ENCODE measurements around the gene HPCAL1. TPM values are rescaled to one million over a fixed set of nuclear protein-coding genes. Genes with fewer than 3 reads are reported as not detected.

HPCAL1 gene
- total and polyA plus RNA-seq, 7 experiments from 2014 or later, result 44.9 to 137 (median 89.2) TPM

DNA sequence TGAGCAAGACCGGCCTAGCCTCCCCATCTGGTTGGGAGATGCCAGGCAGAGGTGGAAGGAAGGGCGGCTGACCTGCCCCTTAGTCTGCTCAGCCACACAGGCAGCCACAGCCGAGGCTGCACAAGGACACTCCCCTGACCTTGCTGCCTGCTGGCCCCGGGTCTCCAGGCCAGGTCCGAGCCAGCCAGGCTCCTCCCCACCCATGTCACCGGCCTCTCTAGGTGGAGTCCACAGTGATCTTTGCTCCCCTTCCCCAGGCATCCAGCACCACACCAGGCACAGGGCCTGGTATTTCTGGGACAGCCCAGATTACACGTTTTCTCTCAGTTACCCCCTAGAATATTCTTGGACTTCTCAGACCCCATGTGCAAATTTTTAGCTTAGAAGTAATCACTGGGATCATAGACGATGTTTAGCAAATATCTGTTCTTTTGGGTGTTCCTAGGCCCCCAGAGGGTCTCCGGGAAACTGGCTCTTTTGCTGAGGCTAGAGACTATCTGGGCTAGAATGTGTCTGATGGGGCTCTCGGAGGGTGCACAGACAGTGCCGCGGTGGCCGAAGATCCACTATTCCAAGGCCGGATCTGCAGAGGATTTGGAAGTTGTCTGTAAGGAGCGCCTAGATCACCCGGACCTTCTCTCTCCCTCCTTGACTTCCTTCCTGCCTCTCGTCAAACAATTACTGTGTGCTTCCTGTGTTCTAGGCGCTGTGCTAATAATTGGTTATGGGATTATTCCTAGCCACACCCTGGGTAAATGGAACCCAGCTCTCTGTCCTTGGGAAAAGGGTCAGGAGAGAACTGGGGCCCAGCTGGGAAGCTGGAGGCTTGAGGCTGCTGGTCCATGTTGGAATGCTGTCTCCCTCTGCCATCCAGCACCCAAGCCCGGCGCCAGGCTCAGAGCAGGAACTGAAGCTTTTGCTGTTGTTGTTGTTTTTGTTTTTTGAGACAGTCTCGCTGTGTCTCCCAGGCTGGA lies 98.6 kb downstream of the HPCAL1 start:
- H3K4me1 ChIP-seq (ENCODE audit: control insufficient read depth in 2 of 2, insufficient read depth in 2 of 2, low read length in 2 of 2), result peaks cover 12 to 35% of the 10 kb centered on the region in 2 donors
- ChIA-PET POLR2A (no interaction called here), CTCF (interaction anchor here (0.6 kb wide), 1 partner anchor 33 kb away, joined by 3 read pairs; no protein-coding TSS in a partner anchor)
- no peaks in the 10 kb centered on the region for H3K27me3 ChIP-seq (ENCODE audit: control insufficient read depth in 2 of 2, insufficient read depth in 2 of 2, low read length in 2 of 2)
- Mint-ChIP-seq H3K36me3 (peaks cover 0 to 28% (median 16%) of the 10 kb centered on the region in 5 donors), H3K4me1 (peaks cover 24 to 59% (median 53%) of the 10 kb centered on the region in 7 donors), H3K27ac (peak overlapping the region; percentile 23 to 99 (median 92)), H3K27me3 (peaks cover 0 to 2% (median 0%) of the 10 kb centered on the region in 5 donors), H3K9me3 (peaks cover 0 to 7% (median 0%) of the 10 kb centered on the region in 11 donors), H3K4me3 (peak overlapping the region in 9 of 10 donors; percentile 9 to 83 (median 70))
- intact Hi-C loops (cut with micrococcal nuclease), result no loop called here
- H3K27ac ChIP-seq (ENCODE audit: low read depth, low read length), result peak overlapping the region; percentile 52
- H3K36me3 ChIP-seq (ENCODE audit: control insufficient read depth in 2 of 3, insufficient read depth in 3 of 3, low read length in 3 of 3), result peaks cover 0 to 53% (median 0%) of the 10 kb centered on the region in 3 experiments
- no peak for DNase-seq
- H3K4me3 ChIP-seq (ENCODE audit: low read length), result no peak overlapping the region
- no peaks in the 10 kb centered on the region for H3K9me3 ChIP-seq (ENCODE audit: control insufficient read depth in 2 of 3, low read length in 3 of 3)
- peak; percentile 8 for ATAC-seq

DNA sequence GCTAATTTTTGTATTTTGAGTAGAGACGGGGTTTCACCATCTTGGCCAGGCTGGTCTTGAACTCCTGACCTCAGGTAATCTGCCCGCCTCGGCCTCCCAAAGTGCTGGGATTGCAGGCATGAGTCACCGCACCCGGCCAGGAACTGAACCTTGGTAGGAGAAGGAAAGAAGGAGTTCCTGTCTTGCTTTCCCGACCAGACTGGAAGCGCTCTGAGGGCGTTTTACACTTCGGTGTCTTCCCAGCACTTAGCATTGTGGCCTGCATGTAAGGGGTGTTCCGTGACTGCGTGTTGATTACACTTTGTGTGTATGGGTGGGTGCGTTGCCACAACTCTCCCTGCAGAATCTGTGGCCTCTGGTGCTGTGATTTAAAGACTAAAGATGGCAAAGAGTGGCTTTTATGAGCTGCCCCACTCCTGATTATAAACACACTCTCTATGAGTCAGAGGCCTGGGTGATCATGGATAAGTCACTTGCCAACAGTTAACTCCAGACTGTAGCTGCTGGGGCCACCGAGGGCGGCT lies 99.4 kb downstream of the HPCAL1 start:
- Mint-ChIP-seq H3K4me3 (peak overlapping the region in 2 of 10 donors; percentile 40 to 75), H3K36me3 (peaks cover 0 to 28% (median 16%) of the 10 kb centered on the region in 5 donors), H3K27me3 (peaks cover 0 to 2% (median 0%) of the 10 kb centered on the region in 5 donors), H3K9me3 (peaks cover 0 to 7% (median 0%) of the 10 kb centered on the region in 11 donors), H3K4me1 (peaks cover 29 to 68% (median 62%) of the 10 kb centered on the region in 7 donors), H3K27ac (peak overlapping the region in 6 of 9 donors; percentile 59 to 97 (median 92))
- ATAC-seq (no peak), DNase-seq (no peak)
- Histone ChIP-seq H3K27me3 (ENCODE audit: control insufficient read depth in 2 of 2, insufficient read depth in 2 of 2, low read length in 2 of 2) (no peaks in the 10 kb centered on the region), H3K4me3 (ENCODE audit: low read length) (no peak overlapping the region), H3K36me3 (ENCODE audit: control insufficient read depth in 2 of 3, insufficient read depth in 3 of 3, low read length in 3 of 3) (peaks cover 0 to 45% (median 0%) of the 10 kb centered on the region in 3 experiments), H3K9me3 (ENCODE audit: control insufficient read depth in 2 of 3, low read length in 3 of 3) (no peaks in the 10 kb centered on the region), H3K27ac (ENCODE audit: low read depth, low read length) (no peak overlapping the region), H3K4me1 (ENCODE audit: control insufficient read depth in 2 of 2, insufficient read depth in 2 of 2, low read length in 2 of 2) (peaks cover 18 to 44% of the 10 kb centered on the region in 2 donors)
- ChIA-PET POLR2A (no interaction called here), CTCF (no interaction called here)
- intact Hi-C loops (cut with micrococcal nuclease), result no loop called here

DNA sequence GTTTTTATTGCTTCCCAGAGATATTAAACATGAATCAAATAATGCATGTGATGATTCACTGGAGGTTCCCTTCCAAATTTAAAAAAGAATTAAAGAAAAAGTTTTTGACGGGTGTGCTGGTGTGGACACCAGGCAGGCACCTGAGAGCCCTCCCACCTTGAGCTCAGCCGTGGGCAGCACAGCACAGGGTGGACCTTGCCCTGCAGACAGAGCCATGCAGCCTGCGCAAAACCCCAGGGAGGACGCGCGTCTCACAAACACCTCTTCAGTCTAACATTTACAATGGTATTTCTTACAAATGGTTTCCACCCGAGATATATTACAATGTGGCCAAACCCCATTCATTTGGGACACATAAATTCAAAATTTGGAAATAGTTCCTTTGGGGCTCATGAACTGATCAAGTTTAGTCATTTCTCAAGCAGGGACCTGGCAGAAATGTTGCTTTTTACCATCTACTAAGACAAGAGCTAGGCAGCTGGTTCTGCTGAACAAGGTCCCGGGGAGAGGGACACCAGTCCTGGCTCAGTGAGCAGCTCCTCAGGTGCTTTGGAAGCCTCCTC lies 100.0 kb downstream of the HPCAL1 start:
- H3K36me3 Mint-ChIP-seq, result peaks cover 0 to 28% (median 15%) of the 10 kb centered on the region in 5 donors
- Histone ChIP-seq H3K27ac (ENCODE audit: low read depth, low read length) (no peak overlapping the region), H3K4me3 (ENCODE audit: low read length) (no peak overlapping the region), H3K27me3 (ENCODE audit: control insufficient read depth in 2 of 2, insufficient read depth in 2 of 2, low read length in 2 of 2) (no peaks in the 10 kb centered on the region), H3K9me3 (ENCODE audit: control insufficient read depth in 2 of 3, low read length in 3 of 3) (no peaks in the 10 kb centered on the region), H3K36me3 (ENCODE audit: control insufficient read depth in 2 of 3, insufficient read depth in 3 of 3, low read length in 3 of 3) (peaks cover 0 to 38% (median 0%) of the 10 kb centered on the region in 3 experiments), H3K4me1 (ENCODE audit: control insufficient read depth in 2 of 2, insufficient read depth in 2 of 2, low read length in 2 of 2) (peaks cover 24 to 50% of the 10 kb centered on the region in 2 donors)
- ChIA-PET CTCF (interaction anchor here (0.9 to 7.5 kb wide), 2 partner anchors 96 to 132 kb away, joined by 3 to 93 read pairs; no protein-coding TSS in a partner anchor), POLR2A (interaction anchor here (0.9 kb wide), 1 partner anchor 71 kb away, joined by 4 read pairs; no protein-coding TSS in a partner anchor)
- H3K4me1 Mint-ChIP-seq, result peaks cover 35 to 72% (median 67%) of the 10 kb centered on the region in 7 donors
- peak overlapping the region in 2 of 10 donors; percentile 11 to 40 for H3K4me3 Mint-ChIP-seq
- H3K27ac Mint-ChIP-seq, result peak overlapping the region in 6 of 9 donors; percentile 43 to 97 (median 74)
- intact Hi-C loops (cut with micrococcal nuclease), result no loop called here
- peaks cover 0 to 2% (median 0%) of the 10 kb centered on the region in 5 donors for H3K27me3 Mint-ChIP-seq
- DNase-seq (no peak), ATAC-seq (no peak)
- peaks cover 0 to 7% (median 0%) of the 10 kb centered on the region in 11 donors for H3K9me3 Mint-ChIP-seq

DNA sequence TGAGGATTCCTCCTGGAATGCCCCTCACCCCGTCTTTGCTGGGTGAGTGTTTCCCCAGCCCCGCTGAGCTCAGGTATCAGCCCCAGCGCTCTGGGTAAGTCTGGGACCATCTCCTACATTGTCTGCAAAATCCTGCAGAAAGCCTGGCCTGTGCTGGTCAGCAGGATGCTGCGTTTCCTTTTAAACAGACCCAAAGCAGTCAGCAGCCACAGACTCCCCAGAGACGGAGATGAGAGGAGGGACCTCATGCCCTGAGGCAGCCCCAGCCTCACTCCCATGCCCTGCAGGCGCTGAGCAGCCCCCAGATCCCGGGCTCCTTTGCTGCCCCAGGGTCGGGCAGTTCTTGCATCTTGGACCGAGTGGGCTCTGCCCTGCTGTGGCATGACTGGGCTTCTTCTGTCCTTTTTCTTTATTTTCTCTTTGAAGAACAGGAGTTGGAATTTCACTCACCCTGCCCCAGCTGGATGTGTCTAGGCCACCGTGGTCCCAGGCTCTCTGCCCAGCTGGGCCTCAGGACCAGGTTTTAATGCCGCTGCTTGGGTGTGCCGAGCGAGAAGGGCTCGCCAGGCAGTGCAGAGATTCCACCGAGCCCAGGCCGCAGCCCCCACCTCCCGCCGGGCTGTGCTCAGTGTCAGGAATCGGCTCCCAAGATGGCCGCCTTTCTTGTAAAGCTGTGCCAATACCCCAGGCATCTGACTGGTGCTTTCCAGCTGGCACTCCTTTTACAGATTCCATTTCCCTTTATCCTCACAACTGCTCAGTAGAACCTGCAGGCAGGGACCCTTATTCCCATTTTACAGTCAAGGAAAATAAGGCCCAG lies 101.8 kb downstream of the HPCAL1 start:
- POLR2A ChIA-PET, result interaction anchor here (1.1 kb wide), 1 partner anchor 75 kb away, joined by 3 read pairs; no protein-coding TSS in a partner anchor

DNA sequence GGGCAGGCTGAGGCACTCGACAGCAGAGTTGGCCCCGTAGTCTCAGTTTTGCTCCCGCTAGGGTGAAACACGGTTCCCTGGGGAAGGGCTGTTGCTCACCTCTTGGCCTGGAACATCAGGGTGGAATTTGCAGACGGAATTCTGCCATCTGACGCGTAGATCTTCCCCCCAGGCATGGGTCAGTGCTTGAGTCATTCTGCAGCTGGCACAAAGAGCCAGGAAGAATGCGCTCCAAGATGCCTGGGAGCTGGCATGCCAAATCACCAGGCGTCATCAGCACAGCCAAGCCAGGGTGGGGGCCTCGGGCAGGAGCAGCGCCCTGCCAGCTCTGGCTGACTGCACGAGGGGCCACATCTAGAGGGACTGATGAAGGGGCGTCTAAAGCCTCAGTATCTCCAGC lies 102.7 kb downstream of the HPCAL1 start:
- H3K27ac Mint-ChIP-seq, result peak overlapping the region in 2 of 9 donors; percentile 81 to 83
- H3K27me3 Mint-ChIP-seq, result no peaks in the 10 kb centered on the region
- H3K36me3 Mint-ChIP-seq, result peaks cover 0 to 14% (median 7%) of the 10 kb centered on the region in 5 donors
- DNase-seq, result no peak
- ChIA-PET CTCF (interaction anchor here (0.6 to 7.5 kb wide), 3 partner anchors 12 to 99 kb away, joined by 3 to 93 read pairs (median 9); no protein-coding TSS in a partner anchor), POLR2A (interaction anchor here (1.1 to 5.4 kb wide), 3 partner anchors 76 to 102 kb away, joined by 3 to 65 read pairs (median 4); partner anchors contain the start of gene HPCAL1)
- Histone ChIP-seq H3K4me3 (ENCODE audit: low read length) (no peak overlapping the region), H3K9me3 (ENCODE audit: control insufficient read depth in 2 of 3, low read length in 3 of 3) (no peaks in the 10 kb centered on the region), H3K27me3 (ENCODE audit: control insufficient read depth in 2 of 2, insufficient read depth in 2 of 2, low read length in 2 of 2) (no peaks in the 10 kb centered on the region), H3K4me1 (ENCODE audit: control insufficient read depth in 2 of 2, insufficient read depth in 2 of 2, low read length in 2 of 2) (peaks cover 41 to 63% of the 10 kb centered on the region in 2 donors), H3K27ac (ENCODE audit: low read depth, low read length) (no peak overlapping the region), H3K36me3 (ENCODE audit: control insufficient read depth in 2 of 3, insufficient read depth in 3 of 3, low read length in 3 of 3) (peaks cover 0 to 20% (median 0%) of the 10 kb centered on the region in 3 experiments)
- no peak overlapping the region for H3K4me3 Mint-ChIP-seq
- ATAC-seq, result no peak
- intact Hi-C loops (cut with micrococcal nuclease), result loop anchor here in 1 of 2 donors (5.0 kb wide), 1 partner anchor 263 kb away; no protein-coding TSS in a partner anchor
- peaks cover 0 to 4% (median 0%) of the 10 kb centered on the region in 11 donors for H3K9me3 Mint-ChIP-seq
- peaks cover 39 to 79% (median 69%) of the 10 kb centered on the region in 7 donors for H3K4me1 Mint-ChIP-seq

More for the DNA sequence above, 101.8 kb downstream of the HPCAL1 start:
- Mint-ChIP-seq H3K27ac (peak overlapping the region in 5 of 9 donors; percentile 3 to 82 (median 31)), H3K27me3 (peaks cover 0 to 2% (median 0%) of the 10 kb centered on the region in 5 donors), H3K9me3 (peaks cover 0 to 4% (median 0%) of the 10 kb centered on the region in 11 donors), H3K4me1 (peaks cover 38 to 86% (median 77%) of the 10 kb centered on the region in 7 donors), H3K4me3 (no peak overlapping the region), H3K36me3 (peaks cover 0 to 23% (median 6%) of the 10 kb centered on the region in 5 donors)
- no peaks in the 10 kb centered on the region for H3K27me3 ChIP-seq (ENCODE audit: control insufficient read depth in 2 of 2, insufficient read depth in 2 of 2, low read length in 2 of 2)
- H3K36me3 ChIP-seq (ENCODE audit: control insufficient read depth in 2 of 3, insufficient read depth in 3 of 3, low read length in 3 of 3), result peaks cover 0 to 25% (median 0%) of the 10 kb centered on the region in 3 experiments
- no peak overlapping the region for H3K4me3 ChIP-seq (ENCODE audit: low read length)
- no peak overlapping the region for H3K27ac ChIP-seq (ENCODE audit: low read depth, low read length)
- peaks cover 42 to 67% of the 10 kb centered on the region in 2 donors for H3K4me1 ChIP-seq (ENCODE audit: control insufficient read depth in 2 of 2, insufficient read depth in 2 of 2, low read length in 2 of 2)
- CTCF ChIA-PET, result interaction anchor here (1.5 to 7.5 kb wide), 2 partner anchors 76 to 98 kb away, joined by 3 to 93 read pairs; no protein-coding TSS in a partner anchor
- no peaks in the 10 kb centered on the region for H3K9me3 ChIP-seq (ENCODE audit: control insufficient read depth in 2 of 3, low read length in 3 of 3)
- ATAC-seq, result no peak
- intact Hi-C loops (cut with micrococcal nuclease), result loop anchor here in 1 of 2 donors (5.0 kb wide), 1 partner anchor 262 kb away; no protein-coding TSS in a partner anchor
- DNase-seq, result no peak
